AG04450 (cell line): Measurements from ENCODE around the gene PAX5. TPM values are rescaled to one million over a fixed set of nuclear protein-coding genes. Genes with fewer than 3 reads are reported as not detected.

ENCODE experiments used
- CTCF ChIA-PET: fragments of 300-600, 350-600 bp; formaldehyde crosslinking; extraction: SDS; loops from one replicate; lab custom pipeline; 2022; ENCODE audit warnings: antibody characterized with exemption, inconsistent platforms; lab: Charles Lee
- POLR2A ChIA-PET: fragments of 350-600 bp; formaldehyde crosslinking; extraction: SDS; loops from one replicate; lab custom pipeline; 2021; ENCODE audit warnings: antibody characterized with exemption, inconsistent platforms; lab: Yijun Ruan, JAX
- DNase-seq: peaks from one replicate; pipeline ENCODE4 v3.0.0-alpha.2; 2011; ENCODE audit warnings: low read depth, low spot score
- H3K27ac ChIP-seq: one replicate; pipeline ENCODE4 v1.5.1; 2012; ENCODE audit warnings: low read depth, low read length, control low read depth
- H3K27me3 ChIP-seq: one replicate; pipeline ENCODE4 v1.6.0; 2012; ENCODE audit warnings: low read length; ENCODE audit not compliant: control insufficient read depth, insufficient read depth
- H3K4me3 ChIP-seq: 2 replicates; pipeline ENCODE4 v1.5.1; 2011; ENCODE audit warnings: mild to moderate bottlenecking, low read depth, low read length, control low read depth
- H3K9me3 ChIP-seq: 2 replicates; pipeline ENCODE4 v1.5.1; 2012; ENCODE audit warnings: low read length; ENCODE audit not compliant: control insufficient read depth, insufficient read depth
- polyA plus RNA-seq: library from polyadenylated mRNA; depleted of rRNA; stranded (reverse); fragments of >200 nt; gene quantifications from 2 replicates; pipeline ENCODE4 v1.2.3, GENCODE V29; 2011
- TF ChIP-seq, protein P1 (sequence below): IDR thresholded peaks from 2 replicates; pipeline ENCODE4 v1.5.1; 2011; ENCODE audit warnings: low read depth, low read length, control low read depth, inconsistent platforms

The PAX5 gene
- polyA plus RNA-seq, 1 experiment = not detected

DNA sequence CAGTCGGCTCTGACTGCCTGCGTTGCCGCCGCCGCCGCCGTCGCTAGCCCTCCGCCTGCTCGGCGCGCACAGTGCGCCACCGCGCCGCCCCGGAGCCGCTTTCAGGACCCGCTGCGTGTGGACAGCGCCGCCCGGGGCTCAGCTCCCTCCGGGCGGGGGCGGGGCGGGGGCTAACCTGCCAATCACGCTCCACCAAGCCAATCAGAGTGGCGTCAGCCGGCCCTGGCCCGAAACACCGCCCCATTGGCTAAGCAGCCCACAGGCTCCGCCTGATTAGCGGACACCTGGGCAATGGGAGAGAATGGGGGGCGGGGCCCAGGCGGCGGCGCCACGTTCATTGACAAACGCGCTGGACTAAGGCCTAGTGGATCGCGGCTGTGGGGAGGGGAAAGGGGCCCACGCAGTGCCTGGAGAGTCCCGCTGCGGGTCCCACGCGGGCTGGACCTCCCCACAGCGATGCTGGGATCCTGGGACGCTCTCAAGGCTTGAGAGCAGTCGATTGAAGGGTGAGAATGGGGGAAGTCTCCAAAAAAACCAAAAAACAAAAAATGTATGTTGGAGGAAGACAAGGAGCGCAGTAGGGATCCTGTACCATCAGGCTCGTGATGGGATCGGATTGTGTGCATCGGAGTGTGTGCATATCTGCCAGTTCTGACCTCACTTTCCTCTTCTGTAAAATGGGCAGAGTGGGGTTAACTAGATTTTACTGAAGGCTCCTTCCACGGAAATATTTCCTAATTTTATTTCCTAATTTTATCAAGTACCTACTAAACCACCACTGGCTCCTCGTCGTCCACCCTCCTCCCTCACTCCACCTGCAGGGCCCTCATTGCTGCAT lies 6.3 kb downstream of the PAX5 start:
- ChIA-PET POLR2A (interaction anchor here (0.6 kb wide), 2 partner anchors 9 to 53 kb away, joined by 3 read pairs; no protein-coding TSS in a partner anchor), CTCF (interaction anchor here (0.6 kb wide), 2 partner anchors 16 to 294 kb away, joined by 3 to 9 read pairs; no protein-coding TSS in a partner anchor)
- peaks cover 93% of the 10 kb centered on the region for H3K27me3 ChIP-seq
- H3K27ac ChIP-seq = no peak overlapping the region
- H3K4me3 ChIP-seq = no peak overlapping the region
- peak; percentile 42 for DNase-seq
- H3K9me3 ChIP-seq = peaks cover 27% of the 10 kb centered on the region; the same call in 1 of the 2 replicates
- TF ChIP-seq, protein P1, sequence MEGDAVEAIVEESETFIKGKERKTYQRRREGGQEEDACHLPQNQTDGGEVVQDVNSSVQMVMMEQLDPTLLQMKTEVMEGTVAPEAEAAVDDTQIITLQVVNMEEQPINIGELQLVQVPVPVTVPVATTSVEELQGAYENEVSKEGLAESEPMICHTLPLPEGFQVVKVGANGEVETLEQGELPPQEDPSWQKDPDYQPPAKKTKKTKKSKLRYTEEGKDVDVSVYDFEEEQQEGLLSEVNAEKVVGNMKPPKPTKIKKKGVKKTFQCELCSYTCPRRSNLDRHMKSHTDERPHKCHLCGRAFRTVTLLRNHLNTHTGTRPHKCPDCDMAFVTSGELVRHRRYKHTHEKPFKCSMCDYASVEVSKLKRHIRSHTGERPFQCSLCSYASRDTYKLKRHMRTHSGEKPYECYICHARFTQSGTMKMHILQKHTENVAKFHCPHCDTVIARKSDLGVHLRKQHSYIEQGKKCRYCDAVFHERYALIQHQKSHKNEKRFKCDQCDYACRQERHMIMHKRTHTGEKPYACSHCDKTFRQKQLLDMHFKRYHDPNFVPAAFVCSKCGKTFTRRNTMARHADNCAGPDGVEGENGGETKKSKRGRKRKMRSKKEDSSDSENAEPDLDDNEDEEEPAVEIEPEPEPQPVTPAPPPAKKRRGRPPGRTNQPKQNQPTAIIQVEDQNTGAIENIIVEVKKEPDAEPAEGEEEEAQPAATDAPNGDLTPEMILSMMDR = no peak

GRCh38 chr9:37026931-37027581 lies 7.0 kb downstream of the PAX5 start:
- Histone ChIP-seq H3K9me3 (peaks cover 27% of the 10 kb centered on the region; the same call in 1 of the 2 replicates), H3K27me3 (peaks cover 88% of the 10 kb centered on the region), H3K4me3 (no peak overlapping the region), H3K27ac (no peak overlapping the region)
- POLR2A ChIA-PET = interaction anchor here (0.6 kb wide), 2 partner anchors 10 to 53 kb away, joined by 3 read pairs; no protein-coding TSS in a partner anchor
- no peak for DNase-seq
- TF ChIP-seq, protein P1 = no peak
- CTCF ChIA-PET = interaction anchor here (0.6 kb wide), 2 partner anchors 16 to 295 kb away, joined by 3 to 9 read pairs; no protein-coding TSS in a partner anchor

- no peak for DNase-seq
- H3K4me3 ChIP-seq = no peak overlapping the region
- peaks cover 27% of the 10 kb centered on the region; the same call in 1 of the 2 replicates for H3K9me3 ChIP-seq
- TF ChIP-seq, protein P1 = no peak
- ChIA-PET CTCF (no interaction called here), POLR2A (no interaction called here)
- no peak overlapping the region for H3K27ac ChIP-seq
- peaks cover 88% of the 10 kb centered on the region for H3K27me3 ChIP-seq
Observed at GRCh38 chr9:37026113-37026930, 7.7 kb downstream of the PAX5 start.

DNA sequence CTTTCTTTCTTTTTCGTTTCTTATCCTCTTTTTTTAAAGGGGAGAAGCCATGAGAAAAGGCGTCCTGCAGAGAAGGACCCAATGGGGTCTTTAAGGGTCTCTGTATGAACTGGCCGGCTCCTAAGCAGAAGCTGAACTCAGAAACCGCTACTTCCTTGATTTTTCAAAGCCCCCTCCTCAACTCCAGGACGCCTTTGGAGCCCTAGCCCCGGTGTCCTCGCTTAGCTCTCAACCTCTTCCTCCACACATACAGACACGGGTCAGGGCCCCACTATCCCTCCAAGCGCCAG lies 8.3 kb downstream of the PAX5 start:
- Histone ChIP-seq H3K4me3 (no peak overlapping the region), H3K27ac (no peak overlapping the region), H3K27me3 (peaks cover 83% of the 10 kb centered on the region), H3K9me3 (peaks cover 27% of the 10 kb centered on the region; the same call in 1 of the 2 replicates)
- POLR2A ChIA-PET = no interaction called here
- TF ChIP-seq, protein P1 = no peak
- CTCF ChIA-PET = no interaction called here
- DNase-seq = no peak
